GM21528 (cell line): ENCODE measurements around the gene MTHFSD.

Experiments
- ATAC-seq: cut with Tn5 transposase; IDR thresholded peaks from one replicate; pipeline ENCODE4 v1.9.1; 2021; ENCODE audit warnings: mild to moderate bottlenecking, moderate library complexity; ENCODE audit not compliant: unreplicated experiment, low FRiP score

Gene MTHFSD

GRCh38 chr16:86492961-86493629 is 61.9 kb downstream of the MTHFSD start:
- no peak for ATAC-seq

GRCh38 chr16:86492267-86492960 is 62.6 kb downstream of the MTHFSD start:
- no peak for ATAC-seq

- ATAC-seq, result no peak
Measured at GRCh38 chr16:86491640-86492023, 63.4 kb downstream of the MTHFSD start.

DNA sequence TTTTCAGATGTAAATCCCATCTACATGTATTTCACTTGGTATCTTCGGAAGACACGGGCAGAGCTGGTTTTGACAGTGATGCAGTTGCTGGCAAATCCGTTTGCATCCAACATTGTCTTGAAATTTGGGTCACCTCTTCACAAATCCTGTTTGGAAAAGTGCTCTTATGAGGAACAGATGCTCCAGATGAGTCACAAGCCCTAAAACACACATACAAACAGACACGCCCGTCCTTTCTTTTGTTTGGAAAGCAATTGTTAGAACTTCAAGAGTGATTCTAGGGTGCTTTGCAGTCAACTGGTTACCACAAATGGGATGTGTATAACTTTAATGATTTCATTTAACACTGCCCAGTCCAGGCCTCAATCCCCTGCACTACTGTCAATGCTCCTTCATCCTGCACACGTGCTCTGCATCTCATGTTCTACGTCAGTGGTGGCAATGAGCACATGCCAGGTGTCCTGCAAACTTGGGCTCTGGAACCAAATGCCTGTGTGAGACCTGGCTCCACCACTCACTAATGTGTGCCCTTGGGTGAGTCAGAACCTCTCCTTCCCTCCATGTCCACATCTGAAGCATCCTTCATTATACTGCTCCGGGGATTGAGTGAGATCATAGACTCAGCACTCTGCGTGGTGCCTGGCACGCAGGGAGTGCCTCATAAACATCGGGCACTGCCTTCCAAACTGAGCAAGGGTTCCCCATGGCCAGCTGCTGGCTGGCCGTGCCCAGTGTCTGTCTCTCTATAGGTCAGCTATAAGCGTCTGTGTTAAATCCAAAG is 64.0 kb downstream of the MTHFSD start:
- ATAC-seq, result no peak

GRCh38 chr16:86485746-86486145 is 69.3 kb downstream of the MTHFSD start:
- ATAC-seq, result no peak

- ATAC-seq, result no peak
Measured at GRCh38 chr16:86484240-86484639, 70.8 kb downstream of the MTHFSD start.

GRCh38 chr16:86481607-86482006 is 73.4 kb downstream of the MTHFSD start:
- no peak for ATAC-seq

DNA sequence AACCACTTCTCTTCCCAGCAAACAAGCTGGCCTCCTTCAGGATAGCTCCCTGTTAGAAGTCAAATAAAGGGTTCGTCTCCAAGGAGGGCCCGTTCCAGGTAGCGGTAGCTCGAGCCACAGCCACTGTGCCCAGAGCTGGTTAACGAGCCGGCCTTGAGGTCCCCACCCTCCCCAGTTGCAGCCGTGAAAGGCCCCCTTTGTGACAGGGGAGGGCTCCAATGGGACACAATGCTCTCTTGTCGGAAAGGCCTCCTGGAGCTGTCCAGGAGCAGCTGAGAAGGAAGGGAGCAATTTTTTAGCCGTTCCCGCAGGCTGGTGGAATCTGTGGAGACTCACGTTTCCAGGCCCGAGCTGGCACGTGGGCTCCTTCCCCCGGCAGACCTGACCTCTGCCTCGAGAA is 74.6 kb downstream of the MTHFSD start:
- no peak for ATAC-seq
